GM19239 (cell line): ENCODE data around the gene AMOTL1.
"Not testable (repeated sequence)": the region's sequence is repeated elsewhere in the genome, so short reads cannot be mapped to it uniquely, and the experiment has no call there.

ENCODE experiments used
- DNase-seq: peaks from one replicate; pipeline ENCODE4 v3.0.0; 2011; ENCODE audit warnings: low spot score; ENCODE audit not compliant: insufficient read length
- FAIRE-seq: peaks from 2 replicates; lab custom pipeline; 2011; peaks lifted over from hg19 to GRCh38; lab: Jason Lieb, UNC

The AMOTL1 gene

GRCh38 chr11:94912806-94913205, 144.7 kb downstream of the AMOTL1 start:
- no peak for DNase-seq
- no peak for FAIRE-seq

GRCh38 chr11:94913718-94914394, 145.7 kb downstream of the AMOTL1 start:
- DNase-seq, FAIRE-seq: not testable (repeated sequence)

- no peak for FAIRE-seq
- DNase-seq, result no peak
These were observed 152.2 kb downstream of the AMOTL1 start for GRCh38 chr11:94920311-94920710.

GRCh38 chr11:94922321-94923003, 154.3 kb downstream of the AMOTL1 start:
- FAIRE-seq (peak; percentile 31), DNase-seq (no peak)

GRCh38 chr11:94923004-94923334, 154.8 kb downstream of the AMOTL1 start:
- FAIRE-seq, result no peak
- DNase-seq, result no peak

- FAIRE-seq, result no peak
- DNase-seq, result no peak
These were observed 156.0 kb downstream of the AMOTL1 start for GRCh38 chr11:94924171-94924572.

GRCh38 chr11:94924612-94925011, 156.5 kb downstream of the AMOTL1 start:
- DNase-seq (no peak), FAIRE-seq (no peak)

GRCh38 chr11:94925422-94926270, 157.5 kb downstream of the AMOTL1 start:
- DNase-seq (no peak), FAIRE-seq (peak; percentile 68)

GRCh38 chr11:94926271-94926625, 158.1 kb downstream of the AMOTL1 start:
- FAIRE-seq (no peak), DNase-seq (no peak)
